Effector CD8-positive, alpha-beta T cell (primary cell): ENCODE data around the gene DNAAF2.
"Not testable (repeated sequence)": the region's sequence is repeated elsewhere in the genome, so short reads cannot be mapped to it uniquely, and the experiment has no call there.

Source experiments
- DNase-seq: peaks from one replicate; lab custom pipeline; 2025; lab: John Stamatoyannopoulos, UW

The DNAAF2 gene

DNA sequence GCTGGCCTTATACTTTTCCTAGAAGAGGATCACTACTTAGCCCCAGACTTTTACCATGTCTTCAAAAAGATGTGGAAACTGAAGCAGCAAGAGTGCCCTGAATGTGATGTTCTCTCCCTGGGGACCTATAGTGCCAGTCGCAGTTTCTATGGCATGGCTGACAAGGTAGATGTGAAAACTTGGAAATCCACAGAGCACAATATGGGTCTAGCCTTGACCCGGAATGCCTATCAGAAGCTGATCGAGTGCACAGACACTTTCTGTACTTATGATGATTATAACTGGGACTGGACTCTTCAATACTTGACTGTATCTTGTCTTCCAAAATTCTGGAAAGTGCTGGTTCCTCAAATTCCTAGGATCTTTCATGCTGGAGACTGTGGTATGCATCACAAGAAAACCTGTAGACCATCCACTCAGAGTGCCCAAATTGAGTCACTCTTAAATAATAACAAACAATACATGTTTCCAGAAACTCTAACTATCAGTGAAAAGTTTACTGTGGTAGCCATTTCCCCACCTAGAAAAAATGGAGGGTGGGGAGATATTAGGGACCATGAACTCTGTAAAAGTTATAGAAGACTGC is 12.9 kb downstream of the DNAAF2 start:
- no peak for DNase-seq

DNA sequence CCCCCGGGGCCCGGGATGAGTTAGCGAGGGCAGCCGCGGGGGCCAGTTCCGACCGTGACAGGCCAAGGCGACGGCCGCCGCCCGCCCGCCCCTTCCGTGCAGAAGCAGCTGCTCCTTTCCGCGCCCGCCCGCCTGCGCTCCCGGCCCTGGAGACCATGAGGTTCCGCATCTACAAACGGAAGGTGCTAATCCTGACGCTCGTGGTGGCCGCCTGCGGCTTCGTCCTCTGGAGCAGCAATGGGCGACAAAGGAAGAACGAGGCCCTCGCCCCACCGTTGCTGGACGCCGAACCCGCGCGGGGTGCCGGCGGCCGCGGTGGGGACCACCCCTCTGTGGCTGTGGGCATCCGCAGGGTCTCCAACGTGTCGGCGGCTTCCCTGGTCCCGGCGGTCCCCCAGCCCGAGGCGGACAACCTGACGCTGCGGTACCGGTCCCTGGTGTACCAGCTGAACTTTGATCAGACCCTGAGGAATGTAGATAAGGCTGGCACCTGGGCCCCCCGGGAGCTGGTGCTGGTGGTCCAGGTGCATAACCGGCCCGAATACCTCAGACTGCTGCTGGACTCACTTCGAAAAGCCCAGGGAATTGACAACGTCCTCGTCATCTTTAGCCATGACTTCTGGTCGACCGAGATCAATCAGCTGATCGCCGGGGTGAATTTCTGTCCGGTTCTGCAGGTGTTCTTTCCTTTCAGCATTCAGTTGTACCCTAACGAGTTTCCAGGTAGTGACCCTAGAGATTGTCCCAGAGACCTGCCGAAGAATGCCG is 13.7 kb downstream of the DNAAF2 start:
- DNase-seq = peak; percentile 38

DNA sequence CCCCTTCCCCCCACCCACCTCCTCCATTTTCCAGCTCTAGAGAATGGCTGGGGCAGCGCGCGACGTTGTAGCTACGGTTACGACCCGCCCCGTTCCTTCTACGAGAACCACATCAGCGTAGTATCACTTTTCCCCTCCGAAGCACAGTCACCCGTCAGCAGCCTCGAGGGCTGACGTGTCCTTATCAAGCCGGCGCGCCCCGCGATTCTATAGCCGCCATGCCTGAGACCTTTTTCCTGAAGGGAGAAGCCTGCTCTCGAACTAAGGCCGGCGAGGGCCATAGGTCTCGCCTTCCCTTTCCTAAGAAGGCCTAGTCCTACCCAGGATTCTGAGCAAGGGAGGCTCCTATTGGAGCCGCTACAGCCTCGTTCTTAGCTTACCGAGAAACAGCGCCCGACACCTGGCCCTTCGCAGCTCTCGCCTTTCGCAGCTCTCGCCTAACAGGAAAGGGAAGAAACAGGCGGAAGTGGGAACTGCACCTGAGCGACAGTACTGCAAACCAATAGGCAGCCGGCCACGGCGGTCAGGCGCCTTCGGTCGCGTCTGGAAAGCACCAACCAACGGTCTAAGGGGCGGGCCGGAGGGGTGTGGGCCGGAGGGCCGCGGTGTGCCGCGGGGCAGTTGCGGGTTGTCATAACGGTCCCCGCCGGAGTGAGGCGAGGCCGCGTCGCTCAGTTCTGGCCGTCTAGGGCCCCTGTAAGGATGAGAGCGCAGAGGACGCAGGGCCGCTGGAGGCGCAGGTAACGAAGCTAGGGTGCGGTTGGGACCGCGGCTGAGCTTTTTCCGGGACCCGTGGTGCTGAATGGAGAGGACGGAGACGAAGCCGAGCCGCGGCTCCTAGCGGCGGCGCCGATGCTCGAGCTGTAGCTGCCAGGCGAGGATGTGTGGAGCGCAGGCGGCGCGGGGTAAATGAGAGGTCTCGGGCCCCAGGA is 14.6 kb downstream of the DNAAF2 start, which contains the start of the genes MGAT2 and RPL36AL:
MGAT2 (plus strand) TSS at position 618 of the 932 bp plus-strand sequence. CDS start 470 bp downstream, outside the sequence.
RPL36AL (minus strand) TSS at position 445 of the 932 bp plus-strand sequence. CDS start 1,522 bp downstream, outside the sequence.
- DNase-seq = peak; percentile 81

DNA sequence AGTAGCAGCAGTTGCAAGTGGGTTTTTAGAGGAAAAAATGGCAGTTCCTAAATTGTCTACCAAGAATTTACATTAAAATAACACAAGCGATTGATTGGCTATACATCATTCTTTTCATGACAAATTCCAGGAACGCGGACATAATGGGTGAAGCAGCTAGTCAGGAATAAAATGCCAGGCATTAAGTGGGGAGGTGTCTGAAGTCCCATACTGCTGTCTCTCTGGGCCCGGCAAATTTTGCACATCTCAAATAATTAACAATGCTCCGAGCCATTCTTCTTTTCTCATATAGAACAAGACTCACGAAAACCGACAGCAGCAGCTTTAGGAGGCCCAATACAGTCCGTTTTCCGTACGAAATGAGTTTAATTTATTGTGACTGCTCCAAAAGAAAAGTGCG is 15.3 kb downstream of the DNAAF2 start:
- DNase-seq = no peak

DNA sequence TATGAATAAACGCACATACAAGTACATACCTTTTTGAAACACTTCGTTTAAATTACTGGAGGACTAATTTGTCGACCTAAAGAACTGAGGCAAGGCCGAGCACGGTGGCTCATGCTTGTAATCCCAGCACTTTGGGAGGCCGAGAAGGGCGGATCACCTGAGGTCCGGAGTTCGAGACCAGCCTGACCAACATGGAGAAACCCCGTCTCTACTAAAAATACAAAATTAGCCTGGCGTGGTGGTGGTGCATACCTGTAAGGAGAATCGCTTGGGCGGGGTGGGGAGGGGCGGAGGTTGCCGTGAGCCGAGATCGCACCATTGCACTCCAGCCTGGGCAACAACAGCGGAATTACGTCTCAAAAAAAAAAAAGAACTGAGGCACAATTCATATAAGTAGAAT is 15.8 kb downstream of the DNAAF2 start:
- DNase-seq = not testable (repeated sequence)

DNA sequence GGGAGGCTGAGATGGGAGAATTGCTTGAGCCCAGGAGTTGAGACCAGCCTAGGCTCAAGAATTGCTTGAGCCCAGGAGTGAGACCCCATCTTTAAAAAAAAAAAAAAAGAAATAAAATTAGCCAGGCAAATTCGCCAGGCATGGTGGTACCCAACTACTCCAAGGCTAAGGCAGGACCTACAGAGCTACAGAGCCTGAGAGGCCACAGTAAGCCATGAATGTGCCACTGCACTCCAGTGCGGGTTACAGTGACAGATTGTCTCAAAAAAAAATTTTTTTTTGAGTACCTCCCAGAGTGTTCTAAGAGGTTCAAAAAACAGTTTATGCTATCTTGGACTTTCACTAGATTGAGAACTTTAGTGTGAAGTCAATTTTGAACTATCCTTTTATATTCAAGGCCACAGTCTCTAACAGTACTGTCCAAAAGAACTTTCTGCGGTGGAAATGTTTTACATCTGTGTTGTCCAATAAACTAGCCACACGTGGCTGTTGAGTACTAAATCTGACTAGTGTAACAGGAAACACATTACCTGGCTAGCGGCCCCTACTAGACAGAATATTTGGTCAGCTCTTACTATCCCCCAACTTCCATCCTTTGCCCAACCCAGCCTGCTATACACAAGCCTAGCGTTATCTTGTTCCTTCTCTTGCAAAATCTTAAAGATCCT is 17.1 kb downstream of the DNAAF2 start:
- DNase-seq = no peak

DNA sequence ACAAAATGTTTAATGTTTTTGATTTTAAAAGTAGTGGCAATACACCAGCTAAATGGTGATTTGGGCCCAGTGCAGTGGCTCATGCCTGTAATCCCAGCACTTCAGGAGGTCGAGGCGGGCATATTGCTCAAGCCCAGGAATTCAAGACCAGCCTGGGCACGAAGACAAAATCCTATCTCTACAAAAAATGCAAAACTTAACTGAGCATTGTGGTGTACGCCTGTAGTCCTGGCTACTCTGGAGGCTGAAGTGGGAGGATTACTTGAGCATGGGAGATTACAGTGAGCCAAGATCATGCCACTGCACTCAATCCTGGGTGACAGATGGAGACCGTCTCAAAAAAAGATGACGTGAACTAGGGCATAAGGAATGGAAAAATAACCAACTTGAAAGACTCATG is 19.3 kb downstream of the DNAAF2 start:
- DNase-seq = no peak

DNA sequence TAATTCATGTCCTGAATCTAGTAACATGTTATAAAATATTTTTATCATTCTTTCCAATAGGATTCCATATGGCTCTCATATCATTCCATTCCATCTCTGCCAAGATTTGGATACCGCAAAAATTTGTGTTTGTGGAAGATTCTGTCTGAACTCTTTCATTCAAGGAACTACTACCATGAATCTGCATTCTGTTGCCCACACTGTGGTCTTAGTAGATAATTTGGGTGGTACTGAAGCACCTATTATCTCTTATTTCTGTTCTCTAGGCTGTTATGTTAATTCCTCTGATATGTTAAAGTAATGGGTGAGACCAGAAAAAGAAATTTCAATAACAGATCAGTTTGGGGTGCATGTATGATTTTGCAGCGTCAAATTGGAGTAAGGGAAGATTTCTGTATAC is 20.8 kb downstream of the DNAAF2 start:
- DNase-seq = no peak

DNA sequence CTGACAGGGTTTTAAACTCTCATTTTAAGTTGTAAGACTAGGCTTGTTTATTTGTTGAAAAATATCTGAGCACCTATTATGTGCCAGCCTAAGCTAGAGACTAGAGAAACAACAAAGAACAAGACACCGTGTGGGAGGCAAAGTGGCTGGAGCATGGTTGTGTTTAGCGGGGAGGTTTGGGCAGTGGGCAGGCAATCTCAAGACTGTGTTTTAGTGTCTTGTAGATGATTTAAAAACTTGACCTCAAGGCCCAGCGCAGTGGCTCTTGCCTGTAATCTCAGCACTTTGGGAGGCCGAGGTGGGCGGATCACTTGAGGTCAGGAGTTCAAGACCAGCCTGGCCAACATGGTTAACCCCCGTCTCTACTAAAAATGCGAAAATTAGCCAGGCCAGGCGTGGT is 22.4 kb downstream of the DNAAF2 start:
- no peak for DNase-seq

DNA sequence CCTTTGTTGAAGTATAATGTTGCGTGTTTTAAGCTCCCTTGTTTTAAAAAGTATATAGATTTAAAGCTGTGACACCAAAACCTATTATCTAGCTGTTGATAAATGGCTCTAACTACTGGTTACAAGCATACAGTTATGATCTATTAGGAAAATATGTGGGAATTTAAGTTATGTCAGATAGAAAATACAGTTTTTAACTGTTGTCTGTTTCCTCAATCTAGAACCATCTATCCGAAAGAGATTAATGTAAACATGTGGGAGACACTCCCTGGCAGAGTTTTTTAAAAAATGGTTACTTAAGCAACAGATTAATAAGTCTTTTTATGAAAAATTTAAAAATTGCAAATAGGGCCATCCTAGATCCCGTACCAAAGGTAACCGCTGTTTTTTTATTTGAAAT is 22.8 kb downstream of the DNAAF2 start:
- DNase-seq = no peak

DNA sequence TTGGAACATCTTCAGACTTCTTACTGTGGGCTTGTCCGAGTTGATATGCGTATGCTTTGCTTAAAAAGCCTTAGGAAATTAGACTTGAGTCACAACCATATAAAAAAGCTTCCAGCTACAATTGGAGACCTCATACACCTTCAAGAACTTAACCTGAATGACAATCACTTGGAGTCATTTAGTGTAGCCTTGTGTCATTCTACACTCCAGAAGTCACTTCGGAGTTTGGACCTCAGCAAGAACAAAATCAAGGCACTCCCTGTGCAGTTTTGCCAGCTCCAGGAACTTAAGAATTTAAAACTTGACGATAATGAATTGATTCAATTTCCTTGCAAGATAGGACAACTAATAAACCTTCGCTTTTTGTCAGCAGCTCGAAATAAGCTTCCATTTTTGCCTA is 27.5 kb downstream of the DNAAF2 start:
- no peak for DNase-seq

DNA sequence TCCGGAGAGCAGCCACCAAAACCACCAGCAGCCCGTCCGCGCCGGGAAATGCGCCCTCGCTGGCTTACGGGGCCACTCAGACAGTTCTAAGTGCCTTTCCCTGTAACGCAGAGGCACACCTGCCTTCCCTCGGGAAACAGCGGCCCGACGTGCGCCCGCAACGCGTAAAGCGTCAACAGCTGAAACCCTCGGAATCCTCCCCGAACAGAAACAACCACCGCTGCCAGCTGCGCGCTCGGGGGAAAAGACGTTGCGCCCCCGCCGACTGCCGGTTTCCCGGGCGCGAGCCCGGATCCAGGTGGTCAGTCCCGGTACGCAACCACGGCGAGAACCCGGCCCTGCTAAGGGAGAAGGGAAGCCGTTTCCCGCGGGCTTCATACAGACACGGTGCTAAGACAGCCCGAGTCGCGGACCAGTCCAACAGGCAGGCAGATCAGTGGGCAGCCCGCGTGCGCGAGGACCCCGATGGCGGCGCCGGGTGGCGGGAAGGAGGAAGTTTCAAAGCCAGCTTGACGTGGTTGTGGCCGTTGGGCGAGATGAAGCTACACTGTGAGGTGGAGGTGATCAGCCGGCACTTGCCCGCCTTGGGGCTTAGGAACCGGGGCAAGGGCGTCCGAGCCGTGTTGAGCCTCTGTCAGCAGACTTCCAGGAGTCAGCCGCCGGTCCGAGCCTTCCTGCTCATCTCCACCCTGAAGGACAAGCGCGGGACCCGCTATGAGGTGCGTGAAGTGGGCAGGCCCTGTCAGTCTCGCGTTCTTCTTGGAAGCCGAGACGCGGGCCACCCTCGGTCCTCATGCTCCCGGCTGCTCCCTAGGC is 36.4 kb downstream of the DNAAF2 start, which contains the start of gene LRR1:
LRR1 (plus strand) TSS at position 456 of the 816 bp plus-strand sequence; CDS start at position 537, 81 bp downstream.
- peak; percentile 78 for DNase-seq

DNA sequence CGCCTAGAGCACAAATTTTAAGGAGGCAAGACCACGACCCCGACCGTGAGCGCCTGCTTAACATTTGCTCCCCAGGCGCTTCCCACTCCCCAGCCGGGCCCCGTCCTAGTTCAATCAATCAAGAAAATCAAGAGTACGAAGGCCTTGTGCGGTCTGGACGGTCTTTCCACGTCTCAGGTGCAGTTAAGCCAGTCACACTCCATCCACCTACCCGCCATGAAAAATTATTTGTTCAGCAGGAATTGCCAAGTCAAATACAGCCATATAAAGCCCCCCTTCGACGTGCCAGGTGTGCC is 36.9 kb downstream of the DNAAF2 start:
- no peak for DNase-seq

DNA sequence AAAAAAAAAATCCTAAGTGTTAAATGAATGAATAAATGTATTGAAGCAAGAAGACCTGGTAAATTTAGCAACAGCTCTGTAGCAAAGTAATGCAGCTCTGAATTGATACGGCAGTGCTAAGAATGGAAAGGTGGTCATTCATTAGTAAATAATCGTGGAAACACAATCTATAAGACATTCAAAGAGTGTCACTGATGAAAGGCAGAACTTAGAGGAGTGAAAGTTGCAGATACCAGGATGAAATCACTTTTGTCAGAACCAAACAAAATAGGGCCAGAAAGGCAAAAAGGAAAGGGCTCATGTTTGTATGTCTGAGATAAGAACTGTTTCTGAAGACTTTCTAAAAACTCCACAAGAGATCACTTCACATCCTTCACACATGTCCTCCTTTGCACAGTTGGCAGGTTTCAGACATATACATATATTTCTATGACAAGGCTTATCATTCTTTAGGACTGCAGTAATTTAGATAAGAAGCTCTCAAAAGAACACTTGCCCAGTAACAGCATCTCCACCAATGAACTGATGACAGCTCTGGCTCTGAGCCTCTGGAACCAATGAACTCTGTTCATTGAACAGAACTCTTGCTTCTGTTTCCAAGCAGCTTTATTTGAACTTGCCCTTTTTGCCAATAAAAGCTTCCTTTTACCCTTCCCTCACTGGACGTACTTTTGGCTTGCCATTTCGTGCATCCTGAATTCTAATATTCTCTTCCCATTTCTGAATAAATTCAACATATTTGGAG is 40.5 kb downstream of the DNAAF2 start:
- DNase-seq = no peak

DNA sequence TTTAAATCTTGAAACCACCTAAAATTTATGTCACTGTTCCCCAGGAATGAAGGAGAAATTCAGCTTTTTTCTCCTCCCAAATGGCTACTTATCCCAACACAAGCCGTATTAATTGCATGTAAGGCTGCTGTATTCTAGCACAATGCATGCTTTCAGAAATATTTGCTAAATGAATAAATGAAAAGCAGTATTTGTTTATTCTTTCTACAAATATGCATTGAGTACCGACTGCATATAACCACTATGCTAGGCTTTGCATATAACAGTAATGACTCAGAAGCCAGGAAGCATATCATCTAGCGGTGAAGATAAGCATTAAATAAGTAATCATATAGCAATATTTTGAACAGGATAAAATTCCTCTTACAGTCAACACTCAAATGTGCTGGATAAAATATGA is 42.0 kb downstream of the DNAAF2 start:
- no peak for DNase-seq

DNA sequence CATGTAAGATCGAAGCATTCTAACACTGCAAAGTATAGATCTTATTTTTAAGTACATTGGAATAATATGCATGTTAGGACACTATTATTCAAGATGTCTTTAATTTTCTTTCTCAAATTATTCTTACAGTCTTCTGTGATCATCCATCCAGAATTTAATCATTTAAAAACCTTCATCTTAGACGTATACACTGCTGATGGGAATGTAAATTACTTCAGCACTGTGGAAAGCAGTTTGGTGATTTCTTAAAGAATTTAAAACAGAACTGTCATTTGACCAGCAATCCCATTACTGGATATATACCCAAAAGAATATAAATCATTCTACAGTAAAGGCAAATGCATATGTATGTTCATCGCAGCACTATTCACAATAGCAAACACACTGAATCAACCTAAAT is 45.7 kb downstream of the DNAAF2 start:
- no peak for DNase-seq

DNA sequence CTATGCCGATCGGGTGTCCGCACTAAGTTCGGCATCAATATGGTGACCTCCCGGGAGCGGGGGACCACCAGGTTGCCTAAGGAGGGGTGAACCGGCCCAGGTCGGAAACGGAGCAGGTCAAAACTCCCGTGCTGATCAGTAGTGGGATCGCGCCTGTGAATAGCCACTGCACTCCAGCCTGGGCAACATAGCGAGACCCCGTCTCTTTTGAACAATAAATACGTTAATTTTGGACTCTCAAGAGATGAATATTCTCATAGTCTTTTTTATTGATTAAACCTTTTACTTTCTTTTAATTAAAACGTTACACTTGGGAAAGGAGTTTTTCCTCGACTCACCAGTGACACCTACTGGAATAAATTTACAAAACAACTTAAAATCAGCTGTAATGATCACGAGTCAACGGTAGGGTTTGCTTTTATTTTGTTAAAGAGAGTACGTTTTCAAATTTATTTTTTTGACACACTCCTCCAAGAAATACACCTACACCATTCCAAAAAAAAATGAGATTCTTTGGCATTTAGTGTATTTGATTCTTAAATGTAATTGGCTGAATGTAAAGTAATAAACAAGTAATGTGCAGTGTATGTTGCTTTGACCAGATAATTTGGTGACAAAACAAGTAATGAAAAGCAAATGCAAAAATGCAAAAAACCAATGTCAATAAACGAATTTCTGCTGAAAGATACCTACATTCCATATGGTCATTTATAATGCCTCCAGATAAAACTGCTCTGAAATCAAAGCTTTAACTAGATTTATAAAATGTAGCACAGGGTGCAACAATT is 48.2 kb downstream of the DNAAF2 start:
- peak; percentile 31 for DNase-seq

DNA sequence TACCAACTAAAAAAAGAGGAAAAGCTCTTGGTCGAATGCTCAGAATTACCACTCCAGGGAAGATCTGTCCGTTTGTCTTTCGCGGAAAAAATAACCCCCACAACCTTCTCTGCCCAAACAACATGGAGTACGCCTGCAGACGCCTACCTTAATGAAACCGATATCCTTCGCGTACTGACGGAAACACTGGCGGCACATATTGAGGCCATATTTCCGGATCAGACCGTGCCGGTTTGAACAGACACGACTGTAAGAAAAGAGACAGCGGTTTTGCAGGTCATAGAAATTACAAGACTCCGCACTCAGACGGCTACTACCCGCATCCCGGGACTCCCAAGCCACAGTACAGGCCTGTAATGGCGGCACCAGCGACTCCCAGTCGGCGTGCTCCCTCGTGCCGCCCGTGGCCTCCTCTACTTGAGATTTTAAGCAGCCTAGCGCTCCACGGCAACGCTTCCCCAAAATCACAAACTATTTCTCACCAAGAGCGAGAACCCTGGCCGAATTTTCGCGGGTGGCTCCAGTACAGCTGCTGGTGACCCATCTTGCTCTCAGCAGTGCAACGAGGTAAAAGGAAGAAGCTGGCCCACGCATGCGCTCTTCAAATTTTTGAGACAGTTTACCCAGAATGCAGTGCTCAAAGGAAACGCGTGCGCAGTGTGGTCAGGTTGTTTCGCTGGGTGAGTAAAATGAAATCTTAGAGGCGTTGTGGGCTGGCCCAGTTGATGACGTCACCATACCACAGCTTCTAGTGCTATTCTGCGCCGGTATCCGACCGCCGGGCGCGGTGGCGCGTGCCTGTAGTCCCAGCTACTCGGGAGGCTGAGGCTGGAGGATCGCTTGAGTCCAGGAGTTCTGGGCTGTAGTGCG is 49.0 kb downstream of the DNAAF2 start, which contains the start of gene RPS29:
RPS29 (minus strand) TSS at position 578 of the 870 bp plus-strand sequence; CDS start at position 544, 34 bp downstream.
- DNase-seq = peak; percentile 97
